ENCODE results near the gene PRKCH.

- TF ChIP-seq CTCF (IDR thresholded peaks at IDR 0.05; ENCODE audit: insufficient read depth, low read length, poor library complexity, severe bottlenecking) (no peak), EZH2phosphoT487 (conservative IDR thresholded peaks at IDR 0.05; ENCODE audit: low read length) (no peak)
These were observed 111.8 kb downstream of the PRKCH start for GRCh38 chr14:61433169-61433568.

Measured in SU-DHL-6 (cell line).